G401 (cell line): ENCODE results near the gene MFSD6L. TPM values are rescaled to one million over a fixed set of nuclear protein-coding genes. Genes with fewer than 3 reads are reported as not detected.

ENCODE experiments used
- DNase-seq: peaks from one replicate; pipeline ENCODE4 v3.0.0-alpha.2; 2015; ENCODE audit warnings: low spot score
- in situ Hi-C: cut with HindIII; loops from 2 replicates; pipeline ENCODE4 v1.10.0; 2016; ENCODE audit warnings: low sequenced_read_pairs, mixed read lengths
- total RNA-seq: library from RNA; depleted of rRNA; stranded (reverse); fragments of >200 nt; shearing (Covaris generic); gene quantifications from 2 replicates; pipeline ENCODE4 v1.2.3, GENCODE V29; 2014; rRNA removed

The MFSD6L gene
- not detected in 2 replicates for total RNA-seq

- DNase-seq = no peak
- in situ Hi-C loops = no loop called here
Measured at GRCh38 chr17:8798846-8799569, at the start of gene MFSD6L. MFSD6L (minus strand) TSS chr17:8799365; CDS start chr17:8799120, 245 bp downstream.

DNA sequence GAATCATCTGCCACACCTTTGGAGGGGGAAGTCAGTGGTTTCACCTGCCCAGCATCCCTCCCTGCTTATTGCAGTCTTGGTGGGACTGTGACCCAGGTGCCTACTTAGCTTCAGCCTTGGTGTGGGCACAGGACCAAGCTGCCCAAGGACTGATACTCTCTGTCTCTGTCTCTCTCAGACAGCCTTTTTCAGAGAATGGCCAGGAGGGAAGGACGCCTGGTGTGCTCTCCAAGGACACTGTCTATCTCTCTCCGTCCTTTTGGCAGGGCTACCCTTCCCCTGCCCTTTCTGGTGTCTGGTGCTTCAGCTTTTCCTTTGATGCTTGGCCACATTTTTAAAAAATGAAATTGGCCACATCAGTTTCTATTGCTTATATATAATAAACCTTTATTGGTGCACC lies 48.7 kb upstream of the MFSD6L start:
- no peak for DNase-seq
- in situ Hi-C loops = no loop called here

GRCh38 chr17:8846768-8847211 lies 47.6 kb upstream of the MFSD6L start:
- in situ Hi-C loops = no loop called here
- DNase-seq = peak; percentile 14

- in situ Hi-C loops = no loop called here
- no peak for DNase-seq
Measured at GRCh38 chr17:8844229-8845218, 45.4 kb upstream of the MFSD6L start.

- DNase-seq = no peak
- in situ Hi-C loops = no loop called here
Measured at GRCh38 chr17:8843344-8843743, 44.2 kb upstream of the MFSD6L start.

GRCh38 chr17:8841844-8842243 lies 42.7 kb upstream of the MFSD6L start:
- no peak for DNase-seq
- in situ Hi-C loops = no loop called here

GRCh38 chr17:8839410-8839935 lies 40.3 kb upstream of the MFSD6L start:
- no peak for DNase-seq
- in situ Hi-C loops = no loop called here

DNA sequence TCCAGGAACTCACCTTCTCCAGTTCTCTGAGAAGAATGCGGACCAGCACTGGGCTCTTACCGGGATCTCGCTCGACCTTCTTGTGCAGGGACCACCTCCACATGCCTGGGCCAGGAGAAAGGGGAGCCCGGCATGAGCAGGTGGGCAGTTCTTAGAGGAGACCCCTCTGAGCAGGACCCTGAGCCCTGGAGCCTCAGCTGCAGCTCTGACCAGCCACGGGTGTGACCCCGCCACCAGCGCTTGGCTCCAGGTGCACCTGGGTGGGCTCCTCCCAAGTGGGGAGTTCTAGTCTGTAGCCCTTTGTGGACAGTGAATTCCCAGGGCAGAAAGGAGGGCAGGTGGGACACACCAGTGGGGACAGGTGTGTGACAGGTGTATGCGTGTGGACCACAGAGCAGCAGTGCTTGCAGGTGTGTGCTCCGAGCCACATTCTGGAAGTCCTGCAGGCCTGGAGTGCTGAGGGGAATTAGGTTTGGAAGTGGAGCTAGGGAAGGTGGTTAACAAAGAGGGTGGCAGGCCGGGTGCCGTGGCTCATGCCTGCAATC lies 39.5 kb upstream of the MFSD6L start:
- no peak for DNase-seq
- in situ Hi-C loops = no loop called here

GRCh38 chr17:8837563-8838075 lies 38.5 kb upstream of the MFSD6L start:
- in situ Hi-C loops = no loop called here
- DNase-seq = no peak

GRCh38 chr17:8836821-8837562 lies 37.8 kb upstream of the MFSD6L start:
- in situ Hi-C loops = no loop called here
- no peak for DNase-seq

GRCh38 chr17:8835631-8836364 lies 36.6 kb upstream of the MFSD6L start:
- in situ Hi-C loops = no loop called here
- DNase-seq = no peak

GRCh38 chr17:8835106-8835505 lies 35.9 kb upstream of the MFSD6L start:
- DNase-seq = no peak
- in situ Hi-C loops = no loop called here

GRCh38 chr17:8832711-8833352 lies 33.7 kb upstream of the MFSD6L start:
- in situ Hi-C loops = no loop called here
- no peak for DNase-seq

DNA sequence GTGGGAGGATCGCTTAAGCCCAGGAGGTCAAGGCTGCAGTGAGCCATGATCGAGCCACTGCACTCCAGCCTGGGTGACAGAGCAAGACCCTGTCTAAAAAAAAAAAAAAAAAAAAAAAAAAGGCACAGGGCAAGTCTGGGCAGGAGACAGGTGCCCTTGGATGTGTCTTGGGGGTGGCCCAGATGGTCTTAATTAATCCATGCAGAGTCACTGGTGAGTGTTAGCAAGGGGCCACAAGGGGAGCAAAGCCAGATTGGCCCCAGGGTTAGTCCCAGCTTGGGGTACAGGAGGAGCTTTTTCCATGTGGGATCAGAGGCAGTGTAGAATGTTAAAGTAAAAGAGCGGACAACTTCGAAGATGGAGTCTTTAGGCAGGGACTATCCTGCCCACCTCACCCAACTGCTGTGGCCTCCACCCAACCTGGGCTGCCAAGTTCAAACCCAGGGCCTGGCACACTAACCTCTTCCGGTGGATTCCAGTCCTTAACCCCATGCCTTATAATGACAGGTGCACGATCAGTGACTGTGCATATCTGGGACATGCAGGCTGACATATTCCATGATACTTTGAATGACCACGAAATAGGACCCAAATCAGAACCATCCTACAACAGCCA lies 32.2 kb upstream of the MFSD6L start:
- in situ Hi-C loops = no loop called here
- no peak for DNase-seq

DNA sequence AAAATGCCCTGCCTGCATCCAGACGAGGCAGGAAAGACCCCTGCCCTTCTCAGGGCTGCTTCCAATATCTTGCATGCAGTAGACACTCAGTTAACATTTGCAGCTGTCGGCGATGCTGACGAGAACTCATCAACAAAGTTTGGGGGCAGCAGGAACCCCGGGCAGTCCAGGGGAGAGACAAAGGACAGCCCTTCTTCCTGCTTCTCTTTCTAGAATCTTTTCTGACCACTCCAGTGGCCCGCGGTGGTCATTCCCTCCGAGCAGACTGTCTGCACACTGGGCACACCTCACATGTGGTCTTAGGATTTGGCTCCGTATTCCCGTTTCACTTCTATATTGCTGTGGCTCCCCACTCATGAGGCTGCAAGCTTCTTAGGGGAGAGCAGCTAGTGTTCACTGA lies 31.0 kb upstream of the MFSD6L start:
- in situ Hi-C loops = no loop called here
- DNase-seq = no peak

DNA sequence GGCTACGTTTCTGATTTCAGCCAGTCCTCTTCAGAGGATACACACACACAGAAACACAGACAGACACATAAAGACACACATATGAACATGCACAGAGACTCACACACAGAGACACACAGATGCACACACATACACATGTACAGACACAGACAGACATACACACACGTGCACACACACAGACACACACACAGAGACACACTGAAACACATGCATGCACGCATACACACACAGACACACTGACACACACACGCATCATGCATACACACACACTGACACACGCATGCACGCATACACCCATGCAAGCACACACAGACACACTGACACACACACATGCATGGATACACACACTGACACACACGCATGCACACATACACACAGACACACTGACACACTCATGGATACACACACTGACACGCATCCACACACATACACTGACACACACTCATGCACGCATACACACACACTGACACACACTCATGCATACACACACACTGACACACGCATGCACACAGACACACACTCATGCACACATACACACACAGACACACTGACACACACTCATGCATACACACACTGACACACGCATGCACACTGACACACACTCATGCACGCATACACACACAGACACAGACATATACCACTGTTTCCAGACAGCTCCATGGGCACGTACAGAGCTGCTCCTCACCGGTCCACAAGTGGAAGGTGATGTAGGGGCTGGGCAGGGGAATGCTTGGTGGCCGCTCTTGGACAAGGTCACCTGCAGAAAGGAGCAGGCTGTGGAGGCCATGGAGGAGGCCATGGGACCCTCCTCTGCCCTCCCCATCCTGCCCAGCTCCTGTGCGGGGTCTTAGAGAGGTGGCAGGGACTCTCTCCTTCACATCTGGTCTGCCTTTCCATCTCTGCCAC lies 30.1 kb upstream of the MFSD6L start:
- no peak for DNase-seq
- in situ Hi-C loops = no loop called here
